Jurkat, Clone E6-1 (cell line): ENCODE data around the gene ZC3H12C.
"Not testable (repeated sequence)": the region's sequence is repeated elsewhere in the genome, so short reads cannot be mapped to it uniquely, and the experiment has no call there.

Experiments
- DNase-seq: peaks from one replicate; pipeline ENCODE4 v3.0.0-alpha.2; 2011; ENCODE audit warnings: low read depth, low spot score
- H3K4me3 ChIP-seq: 2 replicates; pipeline ENCODE4 v1.5.1; 2011; ENCODE audit warnings: mild to moderate bottlenecking, low read length, control low read depth, moderate library complexity

Gene ZC3H12C

GRCh38 chr11:110196241-110196754, 103.1 kb downstream of the ZC3H12C start:
- no peak for DNase-seq
- H3K4me3 ChIP-seq = no peak overlapping the region

- H3K4me3 ChIP-seq = no peak overlapping the region
- no peak for DNase-seq
These were observed 103.8 kb downstream of the ZC3H12C start for GRCh38 chr11:110196884-110197420.

- no peak for DNase-seq
- no peak overlapping the region for H3K4me3 ChIP-seq
These were observed 105.0 kb downstream of the ZC3H12C start for GRCh38 chr11:110198031-110198729.

GRCh38 chr11:110199184-110199981, 106.2 kb downstream of the ZC3H12C start:
- no peak for DNase-seq
- H3K4me3 ChIP-seq = no peak overlapping the region

- no peak overlapping the region for H3K4me3 ChIP-seq
- no peak for DNase-seq
These were observed 107.0 kb downstream of the ZC3H12C start for GRCh38 chr11:110200241-110200640.

GRCh38 chr11:110200836-110201235, 107.6 kb downstream of the ZC3H12C start:
- no peak overlapping the region for H3K4me3 ChIP-seq
- no peak for DNase-seq

- no peak for DNase-seq
- no peak overlapping the region for H3K4me3 ChIP-seq
These were observed 113.9 kb downstream of the ZC3H12C start for GRCh38 chr11:110207123-110207522.

GRCh38 chr11:110208678-110209312, 115.6 kb downstream of the ZC3H12C start:
- DNase-seq = not testable (repeated sequence)

GRCh38 chr11:110209313-110209694, 116.1 kb downstream of the ZC3H12C start:
- DNase-seq, H3K4me3 ChIP-seq: not testable (repeated sequence)

More at GRCh38 chr11:110208678-110209312, 115.6 kb downstream of the ZC3H12C start:
- not testable (repeated sequence) for H3K4me3 ChIP-seq

GRCh38 chr11:110217223-110217877, 124.2 kb downstream of the ZC3H12C start:
- no peak for DNase-seq

GRCh38 chr11:110217936-110218335, 124.7 kb downstream of the ZC3H12C start:
- H3K4me3 ChIP-seq = no peak overlapping the region
- no peak for DNase-seq

More at GRCh38 chr11:110217223-110217877, 124.2 kb downstream of the ZC3H12C start:
- no peak overlapping the region for H3K4me3 ChIP-seq

- H3K4me3 ChIP-seq = no peak overlapping the region
- no peak for DNase-seq
These were observed 126.0 kb downstream of the ZC3H12C start for GRCh38 chr11:110219006-110219785.
